Testis (tissue), 3 donors: ENCODE measurements around the gene ZHX3. TPM values are rescaled to one million over a fixed set of nuclear protein-coding genes. Genes with fewer than 3 reads are reported as not detected.

ENCODE experiments used
- DNase-seq: peaks from one replicate; pipeline ENCODE4 v3.0.0-alpha.2; 2019
- H3K27ac ChIP-seq, 2 donors: fragments of 200-600 bp; sonication (generic); one replicate each; pipeline ENCODE4 v1.5.1; 2019
- H3K27me3 ChIP-seq: fragments of 200-600 bp; sonication (generic); one replicate; pipeline ENCODE4 v1.5.1; 2019
- H3K36me3 ChIP-seq: fragments of 200-600 bp; sonication (generic); one replicate; pipeline ENCODE4 v1.5.1; 2017; ENCODE audit warnings: low read depth; ENCODE audit errors: missing control alignments
- H3K4me1 ChIP-seq: fragments of 200-600 bp; sonication (generic); one replicate; pipeline ENCODE4 v1.5.1; 2019
- H3K4me3 ChIP-seq, 2 donors: fragments of 200-600 bp; sonication (generic); one replicate each; pipeline ENCODE4 v1.5.1; 2017 to 2019
- H3K9me3 ChIP-seq: fragments of 200-600 bp; sonication (generic); one replicate; pipeline ENCODE4 v1.5.1; 2017
- CTCF ChIP-seq, 3 experiments: fragments of 450-650 bp in 2 of 3; fragments of 200-600 bp in 1 of 3; sonication (generic) in 1 of 3; IDR thresholded peaks; one replicate each; pipeline ENCODE4 v1.5.1; 2016 to 2019; ENCODE audit warnings: antibody characterized with exemption in 3 of 3, mild to moderate bottlenecking in 2 of 3, moderate library complexity in 1 of 3
- POLR2A ChIP-seq: fragments of 450-650 bp; IDR thresholded peaks from one replicate; pipeline ENCODE4 v1.6.1; 2017; ENCODE audit warnings: antibody characterized with exemption, mild to moderate bottlenecking, moderate library complexity
- WGBS, 2 donors: methylation state at CpG; one replicate each; pipeline ENCODE4 v1.1.5; 2018; 5-methylcytosine and 5-hydroxymethylcytosine counted together
- intact Hi-C: fragments of 100-400 bp; cut with DNase I; formaldehyde crosslinking; loops from one replicate; pipeline ENCODE4 v1.15.1; 2023; ENCODE audit warnings: low total_unique reads
- polyA plus RNA-seq: library from polyadenylated mRNA; stranded (reverse); fragments of 350-450 nt; fragmentation: Illumina TruSeq; extraction: RNeasy Lipid Tissue Mini Kit (QIAGEN cat#74804); gene quantifications from one replicate; pipeline ENCODE4 v1.2.3, GENCODE V29; 2014; ENCODE audit warnings: low read depth, low replicate concordance; ENCODE audit not compliant: insufficient read depth
- total RNA-seq, 2 donors: library from RNA; depleted of rRNA; stranded (reverse); fragments of >200 nt; gene quantifications; one replicate each; pipeline ENCODE4 v1.2.3, GENCODE V29; 2016

The ZHX3 gene
- total and polyA plus RNA-seq, 3 donors from 2014 or later, result 35.1 to 103 (median 55.7) TPM

GRCh38 chr20:41306061-41306727 is 11.3 kb downstream of the ZHX3 start:
- Histone ChIP-seq H3K27me3 (no peaks in the 10 kb centered on the region), H3K4me1 (no peaks in the 10 kb centered on the region), H3K9me3 (no peaks in the 10 kb centered on the region), H3K4me3 (no peak overlapping the region), H3K27ac (no peak overlapping the region), H3K36me3 (no peaks in the 10 kb centered on the region)
- DNase-seq, result no peak
- 92 to 95% methylated on average over 5 of the region's 5 CpGs for WGBS, 2 donors
- TF ChIP-seq CTCF (IDR thresholded peaks at IDR 0.05), result no peak
- no peak for TF ChIP-seq POLR2A
- intact Hi-C loops, result no loop called here

GRCh38 chr20:41304424-41305079 is 13.0 kb downstream of the ZHX3 start:
- Histone ChIP-seq H3K4me1 (no peaks in the 10 kb centered on the region), H3K27ac (no peak overlapping the region), H3K36me3 (no peaks in the 10 kb centered on the region), H3K4me3 (no peak overlapping the region), H3K27me3 (no peaks in the 10 kb centered on the region), H3K9me3 (no peaks in the 10 kb centered on the region)
- TF ChIP-seq POLR2A (no peak), CTCF (IDR thresholded peaks at IDR 0.05) (no peak)
- WGBS, 2 donors, result 91 to 96% methylated on average over 3 of the region's 3 CpGs
- intact Hi-C loops, result no loop called here
- no peak for DNase-seq

GRCh38 chr20:41304002-41304401 is 13.5 kb downstream of the ZHX3 start:
- no peak for DNase-seq
- no peaks in the 10 kb centered on the region for H3K4me1 ChIP-seq
- no peaks in the 10 kb centered on the region for H3K36me3 ChIP-seq
- no peak overlapping the region for H3K4me3 ChIP-seq
- H3K27me3 ChIP-seq, result no peaks in the 10 kb centered on the region
- no peak overlapping the region for H3K27ac ChIP-seq
- intact Hi-C loops, result no loop called here
- TF ChIP-seq CTCF (IDR thresholded peaks at IDR 0.05) (no peak), POLR2A (no peak)
- 80 to 88% methylated on average over 1 of the region's 1 CpG for WGBS, 2 donors
- H3K9me3 ChIP-seq, result no peaks in the 10 kb centered on the region

GRCh38 chr20:41300886-41301285 is 16.6 kb downstream of the ZHX3 start:
- TF ChIP-seq POLR2A, result no peak
- no peak for TF ChIP-seq CTCF (IDR thresholded peaks at IDR 0.05)
- no peak overlapping the region for H3K27ac ChIP-seq
- WGBS, 2 donors, result 71 to 83% methylated on average over 4 of the region's 4 CpGs

DNA sequence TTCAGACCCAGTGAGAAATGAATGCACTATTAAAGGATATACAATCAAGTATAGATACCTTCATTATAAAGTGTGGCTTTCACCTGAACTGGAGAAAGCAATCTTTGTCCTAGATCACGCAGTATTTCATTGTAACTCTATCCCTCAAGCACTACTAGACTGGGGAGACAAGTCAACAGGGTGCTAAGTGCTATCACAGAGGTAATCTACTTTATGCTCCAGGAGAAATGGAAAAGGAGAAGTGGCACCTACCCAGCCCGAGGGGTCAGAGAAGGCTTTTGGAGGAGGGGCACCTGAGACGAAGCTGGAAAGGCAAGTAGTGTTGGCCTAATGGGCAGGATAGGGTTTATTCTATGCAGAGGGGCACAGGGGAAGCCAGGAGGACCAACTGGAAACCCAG is 17.1 kb downstream of the ZHX3 start:
- WGBS, 2 donors, result 77 to 81% methylated on average over 3 of the region's 3 CpGs
- no peak for TF ChIP-seq CTCF (IDR thresholded peaks at IDR 0.05)
- TF ChIP-seq POLR2A, result no peak
- no peak for DNase-seq
- H3K27ac ChIP-seq, result no peak overlapping the region
- H3K9me3 ChIP-seq, result no peaks in the 10 kb centered on the region
- intact Hi-C loops, result no loop called here
- no peak overlapping the region for H3K4me3 ChIP-seq
- H3K27me3 ChIP-seq, result no peaks in the 10 kb centered on the region
- no peaks in the 10 kb centered on the region for H3K36me3 ChIP-seq
- H3K4me1 ChIP-seq, result no peaks in the 10 kb centered on the region

More at GRCh38 chr20:41300886-41301285, 16.6 kb downstream of the ZHX3 start:
- no peaks in the 10 kb centered on the region for H3K9me3 ChIP-seq
- intact Hi-C loops, result no loop called here
- H3K4me1 ChIP-seq, result no peaks in the 10 kb centered on the region
- H3K27me3 ChIP-seq, result no peaks in the 10 kb centered on the region
- H3K36me3 ChIP-seq, result no peaks in the 10 kb centered on the region
- no peak for DNase-seq
- H3K4me3 ChIP-seq, result no peak overlapping the region
